GM18526 (cell line): Measurements from ENCODE around the gene NOTCH1.

Experiments
- POLR2A ChIP-seq: IDR thresholded peaks from 3 replicates; pipeline ENCODE4 v1.6.1; 2011; ENCODE audit not compliant: insufficient read length; ENCODE audit errors: extremely low read depth

NOTCH1 gene

GRCh38 chr9:136497916-136498695 is 47.7 kb downstream of the NOTCH1 start:
- TF ChIP-seq POLR2A: no peak

- TF ChIP-seq POLR2A: no peak
Observed at GRCh38 chr9:136496801-136497620, 48.8 kb downstream of the NOTCH1 start.

GRCh38 chr9:136496181-136496580 is 49.7 kb downstream of the NOTCH1 start:
- no peak for TF ChIP-seq POLR2A

- no peak for TF ChIP-seq POLR2A
Observed at GRCh38 chr9:136495238-136495800, 50.5 kb downstream of the NOTCH1 start.

GRCh38 chr9:136494531-136495215 is 51.2 kb downstream of the NOTCH1 start:
- TF ChIP-seq POLR2A: no peak

GRCh38 chr9:136494012-136494411 is 51.8 kb downstream of the NOTCH1 start:
- no peak for TF ChIP-seq POLR2A

- no peak for TF ChIP-seq POLR2A
Observed at GRCh38 chr9:136493567-136493971, 52.3 kb downstream of the NOTCH1 start.

- no peak for TF ChIP-seq POLR2A
Observed at GRCh38 chr9:136492978-136493522, 52.8 kb downstream of the NOTCH1 start.

GRCh38 chr9:136489731-136490130 is 56.1 kb downstream of the NOTCH1 start:
- TF ChIP-seq POLR2A: no peak

- TF ChIP-seq POLR2A: no peak
Observed at GRCh38 chr9:136488247-136489214, 57.3 kb downstream of the NOTCH1 start.

- TF ChIP-seq POLR2A: no peak
Observed at GRCh38 chr9:136487672-136488071, 58.2 kb downstream of the NOTCH1 start.

- no peak for TF ChIP-seq POLR2A
Observed at GRCh38 chr9:136486823-136487620, 58.8 kb downstream of the NOTCH1 start.

GRCh38 chr9:136486131-136486530 is 59.7 kb downstream of the NOTCH1 start:
- no peak for TF ChIP-seq POLR2A
